ENCODE results near the gene HS3ST3B1.

GRCh38 chr17:14341866-14342265, 41.0 kb downstream of the HS3ST3B1 start:
- TF ChIP-seq, protein P1, sequence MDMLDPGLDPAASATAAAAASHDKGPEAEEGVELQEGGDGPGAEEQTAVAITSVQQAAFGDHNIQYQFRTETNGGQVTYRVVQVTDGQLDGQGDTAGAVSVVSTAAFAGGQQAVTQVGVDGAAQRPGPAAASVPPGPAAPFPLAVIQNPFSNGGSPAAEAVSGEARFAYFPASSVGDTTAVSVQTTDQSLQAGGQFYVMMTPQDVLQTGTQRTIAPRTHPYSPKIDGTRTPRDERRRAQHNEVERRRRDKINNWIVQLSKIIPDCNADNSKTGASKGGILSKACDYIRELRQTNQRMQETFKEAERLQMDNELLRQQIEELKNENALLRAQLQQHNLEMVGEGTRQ (IDR thresholded peaks at IDR 0.05; ENCODE audit: borderline replicate concordance, low read depth, low read length) = no peak
- TF ChIP-seq, protein P2, sequence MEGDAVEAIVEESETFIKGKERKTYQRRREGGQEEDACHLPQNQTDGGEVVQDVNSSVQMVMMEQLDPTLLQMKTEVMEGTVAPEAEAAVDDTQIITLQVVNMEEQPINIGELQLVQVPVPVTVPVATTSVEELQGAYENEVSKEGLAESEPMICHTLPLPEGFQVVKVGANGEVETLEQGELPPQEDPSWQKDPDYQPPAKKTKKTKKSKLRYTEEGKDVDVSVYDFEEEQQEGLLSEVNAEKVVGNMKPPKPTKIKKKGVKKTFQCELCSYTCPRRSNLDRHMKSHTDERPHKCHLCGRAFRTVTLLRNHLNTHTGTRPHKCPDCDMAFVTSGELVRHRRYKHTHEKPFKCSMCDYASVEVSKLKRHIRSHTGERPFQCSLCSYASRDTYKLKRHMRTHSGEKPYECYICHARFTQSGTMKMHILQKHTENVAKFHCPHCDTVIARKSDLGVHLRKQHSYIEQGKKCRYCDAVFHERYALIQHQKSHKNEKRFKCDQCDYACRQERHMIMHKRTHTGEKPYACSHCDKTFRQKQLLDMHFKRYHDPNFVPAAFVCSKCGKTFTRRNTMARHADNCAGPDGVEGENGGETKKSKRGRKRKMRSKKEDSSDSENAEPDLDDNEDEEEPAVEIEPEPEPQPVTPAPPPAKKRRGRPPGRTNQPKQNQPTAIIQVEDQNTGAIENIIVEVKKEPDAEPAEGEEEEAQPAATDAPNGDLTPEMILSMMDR (IDR thresholded peaks at IDR 0.05) = no peak
- no peak for TF ChIP-seq POLR2AphosphoS5 (IDR thresholded peaks at IDR 0.05; ENCODE audit: low read depth, low read length)
- TF ChIP-seq SMC3 (IDR thresholded peaks at IDR 0.05; ENCODE audit: low read depth, low read length) = no peak
- no peak for TF ChIP-seq TAF1 (IDR thresholded peaks at IDR 0.05; ENCODE audit: borderline replicate concordance, low read depth, low read length)

Measured in SK-N-SH (cell line).